Right ventricle myocardium superior (tissue), 1 donor: ENCODE measurements around the gene CACNG4. TPM values are rescaled to one million over a fixed set of nuclear protein-coding genes. Genes with fewer than 3 reads are reported as not detected.

ENCODE experiments used
- ATAC-seq: fragments of 200-7000 bp; cut with Tn5 transposase; one replicate; pipeline ENCODE4 v1.9.1; 2020; ENCODE audit warnings: mild to moderate bottlenecking; ENCODE audit not compliant: poor library complexity
- DNase-seq: peaks from one replicate; pipeline ENCODE4 v3.0.0-alpha.2; 2020
- intact Hi-C: fragments of 100-400 bp; cut with DNase I; formaldehyde crosslinking; loops from one replicate; pipeline ENCODE4 v1.11.2; 2022
- total RNA-seq: library from RNA; stranded (reverse); fragmentation: NEBNext Ultra II Directional; extraction: Animal tissue kit (Norgen Biotek cat#: 25700); gene quantifications from one replicate; pipeline ENCODE4 v1.2.1, GENCODE V29; 2021
- donor health status: DM: no; HTN: yes; CAD: no; lungs with severe emphysema.

CACNG4 gene
- total RNA-seq, 1 donor from 2014 or later: not detected

GRCh38 chr17:66995944-66996343 lies 31.4 kb downstream of the CACNG4 start:
- intact Hi-C loops: no loop called here
- ATAC-seq (no peak), DNase-seq (no peak)

GRCh38 chr17:66996926-66997325 lies 32.4 kb downstream of the CACNG4 start:
- intact Hi-C loops: no loop called here
- ATAC-seq (no peak), DNase-seq (no peak)

- no peak for DNase-seq
- no peak for ATAC-seq
- intact Hi-C loops: no loop called here
Measured at GRCh38 chr17:67003231-67003630, 38.7 kb downstream of the CACNG4 start.

GRCh38 chr17:67004181-67004580 lies 39.7 kb downstream of the CACNG4 start:
- ATAC-seq (no peak), DNase-seq (no peak)

GRCh38 chr17:67007266-67007665 lies 42.8 kb downstream of the CACNG4 start:
- intact Hi-C loops: no loop called here
- DNase-seq (no peak), ATAC-seq (no peak)

More at GRCh38 chr17:67004181-67004580, 39.7 kb downstream of the CACNG4 start:
- intact Hi-C loops: no loop called here

- intact Hi-C loops: no loop called here
- no peak for ATAC-seq
- DNase-seq: no peak
Measured at GRCh38 chr17:67008101-67008500, 43.6 kb downstream of the CACNG4 start.

- no peak for DNase-seq
- intact Hi-C loops: no loop called here
- ATAC-seq: no peak
Measured at GRCh38 chr17:67011527-67012175, 47.1 kb downstream of the CACNG4 start.

- DNase-seq (no peak), ATAC-seq (no peak)
- intact Hi-C loops: no loop called here
Measured at GRCh38 chr17:67013891-67014290, 49.4 kb downstream of the CACNG4 start.

GRCh38 chr17:67015001-67015400 lies 50.5 kb downstream of the CACNG4 start:
- intact Hi-C loops: no loop called here
- ATAC-seq (no peak), DNase-seq (no peak)

GRCh38 chr17:67016039-67016762 lies 51.7 kb downstream of the CACNG4 start:
- intact Hi-C loops: no loop called here
- DNase-seq (no peak), ATAC-seq (no peak)

- intact Hi-C loops: no loop called here
- ATAC-seq: no peak
- no peak for DNase-seq
Measured at GRCh38 chr17:67017910-67018309, 53.4 kb downstream of the CACNG4 start.

- intact Hi-C loops: no loop called here
- ATAC-seq (no peak), DNase-seq (no peak)
Measured at GRCh38 chr17:67018471-67019434, 54.2 kb downstream of the CACNG4 start.

GRCh38 chr17:67019809-67020208 lies 55.3 kb downstream of the CACNG4 start:
- intact Hi-C loops: no loop called here
- DNase-seq (no peak), ATAC-seq (no peak)

GRCh38 chr17:67020293-67020766 lies 55.8 kb downstream of the CACNG4 start:
- DNase-seq (no peak), ATAC-seq (no peak)
- intact Hi-C loops: no loop called here

- DNase-seq (no peak), ATAC-seq (no peak)
- intact Hi-C loops: no loop called here
Measured at GRCh38 chr17:67021196-67021595, 56.7 kb downstream of the CACNG4 start.

GRCh38 chr17:67021743-67022450 lies 57.4 kb downstream of the CACNG4 start:
- intact Hi-C loops: no loop called here
- peak; percentile 37 for ATAC-seq
- DNase-seq: no peak

- intact Hi-C loops: no loop called here
Measured at GRCh38 chr17:67022451-67022810, 57.9 kb downstream of the CACNG4 start.

GRCh38 chr17:67024736-67025135 lies 60.2 kb downstream of the CACNG4 start:
- no peak for ATAC-seq

More at GRCh38 chr17:67022451-67022810, 57.9 kb downstream of the CACNG4 start:
- no peak for ATAC-seq
- DNase-seq: no peak

More at GRCh38 chr17:67024736-67025135, 60.2 kb downstream of the CACNG4 start:
- intact Hi-C loops: no loop called here
- no peak for DNase-seq
